Prostate gland (tissue), 2 donors: ENCODE data around the gene COL16A1.

ENCODE experiments used
- CTCF ChIP-seq, 4 experiments: fragments of 200-600 bp in 2 of 4; fragments of 450-650 bp in 2 of 4; sonication (generic) in 2 of 4; IDR thresholded peaks; 1 replicate in 3 of 4; 2 replicates in 1 of 4; pipeline ENCODE4 v1.5.1; 2016 to 2019; ENCODE audit warnings: antibody characterized with exemption in 4 of 4, mild to moderate bottlenecking in 2 of 4, moderate library complexity in 2 of 4
- POLR2A ChIP-seq: fragments of 450-650 bp; IDR thresholded peaks from one replicate; pipeline ENCODE4 v1.6.1; 2016; ENCODE audit warnings: antibody characterized with exemption, mild to moderate bottlenecking
- POLR2AphosphoS5 ChIP-seq: sonication (generic); formaldehyde crosslinking; IDR thresholded peaks from one replicate; pipeline ENCODE4 v1.6.1; 2017; ENCODE audit warnings: antibody characterized with exemption

- TF ChIP-seq CTCF (IDR thresholded peaks at IDR 0.05) (no peak), POLR2AphosphoS5 (no peak), POLR2A (no peak)
Observed at GRCh38 chr1:31731049-31731565, 27.3 kb upstream of the COL16A1 start.
